ENCODE data around the gene LRRC51.

- TF ChIP-seq CTCF (IDR thresholded peaks at IDR 0.05; ENCODE audit: low read length) (no peak), EZH2phosphoT487 (IDR thresholded peaks at IDR 0.05; ENCODE audit: low read length) (no peak), EZH2 (optimal IDR thresholded peaks at IDR 0.05; ENCODE audit: low read depth, low read length) (no peak)
Measured at GRCh38 chr11:72080326-72081183, at the start of gene LRRC51, which contains the start of gene NUMA1.
